ENCODE measurements around the gene S100A10.

Gene S100A10

DNA sequence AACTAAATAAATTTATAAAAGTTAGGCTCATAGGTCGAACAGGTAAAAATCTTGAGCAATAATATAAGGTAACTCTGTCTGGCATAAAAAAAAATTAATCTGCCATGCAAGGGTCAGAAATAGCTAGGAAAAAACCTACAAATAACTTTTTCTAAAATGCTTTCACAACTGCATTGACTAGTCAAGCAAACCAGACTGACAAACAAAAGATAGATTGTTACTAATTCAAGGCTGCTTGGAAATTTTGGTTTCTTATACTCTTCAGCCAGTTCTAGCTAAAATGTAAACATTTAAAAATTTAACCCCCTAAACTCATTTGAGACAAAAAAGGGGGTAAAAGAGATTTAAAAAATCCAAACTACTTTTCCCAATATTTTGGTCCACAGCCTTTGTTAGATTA, 40.8 kb downstream of the S100A10 start:
- TF ChIP-seq GATA3 (IDR thresholded peaks at IDR 0.05; ENCODE audit: low read depth, low read length) (no peak), GATA2 (IDR thresholded peaks at IDR 0.05; ENCODE audit: low read depth, low read length) (no peak)

DNA sequence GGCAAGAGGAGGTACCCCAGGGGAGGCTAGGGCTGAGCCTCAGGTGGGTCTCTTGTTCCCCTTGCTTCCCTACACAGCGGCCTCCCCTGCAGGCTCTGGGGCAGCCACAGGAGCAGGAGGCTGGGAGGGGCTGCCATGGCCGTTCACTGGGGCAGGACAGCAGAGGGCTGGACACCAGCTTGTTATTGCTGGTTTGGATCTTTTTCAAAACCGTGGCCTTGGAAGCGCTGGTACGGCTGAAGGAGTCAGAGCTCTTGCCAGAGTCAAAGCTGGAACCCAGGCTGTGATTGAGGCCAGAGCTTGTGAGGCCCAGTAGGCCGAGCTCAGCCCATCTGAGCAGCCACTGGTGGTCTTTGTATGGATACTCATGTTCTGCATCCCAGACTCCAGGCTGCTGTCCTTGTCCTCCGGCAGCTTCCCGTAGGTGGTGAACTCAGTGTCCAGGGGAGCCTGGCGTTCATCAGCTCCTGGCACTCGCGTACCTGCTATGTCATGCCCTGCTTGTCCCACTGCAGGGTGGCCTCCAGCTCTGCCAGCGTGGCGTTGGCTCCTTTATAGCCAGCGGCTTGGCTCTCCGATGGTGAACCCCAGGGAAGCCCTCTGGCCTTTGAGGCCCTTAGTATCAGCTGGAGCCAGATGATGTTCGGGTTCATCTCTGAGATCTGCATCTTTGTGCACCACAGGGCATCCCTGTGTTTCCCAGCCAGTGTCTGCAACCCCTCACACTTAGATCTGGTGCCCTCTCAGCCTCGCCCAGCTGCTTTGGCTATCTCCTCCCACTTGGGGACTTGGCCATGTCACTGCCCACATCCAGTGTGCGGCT, 44.1 kb downstream of the S100A10 start:
- TF ChIP-seq GATA3 (IDR thresholded peaks at IDR 0.05; ENCODE audit: low read depth, low read length) (no peak), GATA2 (IDR thresholded peaks at IDR 0.05; ENCODE audit: low read depth, low read length) (no peak)

DNA sequence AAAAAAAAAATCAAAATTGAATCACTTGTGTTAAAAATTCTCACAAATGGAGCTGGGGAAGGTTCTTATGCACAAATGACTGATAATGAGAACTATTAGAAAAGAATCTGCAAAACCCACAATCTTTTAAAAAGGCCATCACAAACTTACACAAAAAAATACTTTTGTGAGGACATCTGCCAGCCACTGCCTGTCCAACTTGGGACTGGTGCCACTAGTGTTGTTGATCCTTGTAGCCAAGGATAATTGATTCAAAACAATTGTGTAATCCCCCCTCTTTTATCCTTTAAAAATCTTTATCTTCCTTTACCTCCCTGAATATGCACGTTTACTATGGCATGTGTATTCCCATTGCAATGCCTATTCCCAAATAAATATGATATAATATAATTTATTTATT, 45.2 kb downstream of the S100A10 start:
- no peak for TF ChIP-seq GATA3 (IDR thresholded peaks at IDR 0.05; ENCODE audit: low read depth, low read length)
- TF ChIP-seq GATA2 (IDR thresholded peaks at IDR 0.05; ENCODE audit: low read depth, low read length), result no peak

DNA sequence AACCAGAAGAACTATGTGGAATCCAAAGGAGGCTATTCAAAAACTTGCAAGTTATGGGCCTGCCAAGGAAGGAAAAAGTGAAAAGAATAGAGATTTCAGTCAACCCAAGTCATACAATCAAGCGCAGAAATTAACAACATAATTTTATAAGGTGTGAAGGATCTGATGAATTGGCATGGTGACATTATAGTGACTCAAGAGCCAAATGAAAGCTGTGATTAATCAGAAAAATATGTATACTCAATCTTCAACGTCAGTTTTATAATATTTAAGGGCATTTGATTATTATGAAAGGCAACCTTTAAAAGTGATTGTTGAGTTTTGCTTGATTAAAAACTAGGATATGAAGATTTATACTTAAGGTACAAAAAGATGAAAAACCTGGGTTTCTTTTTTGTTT, 46.5 kb downstream of the S100A10 start:
- TF ChIP-seq GATA2 (IDR thresholded peaks at IDR 0.05; ENCODE audit: low read depth, low read length) (no peak), GATA3 (IDR thresholded peaks at IDR 0.05; ENCODE audit: low read depth, low read length) (no peak)

DNA sequence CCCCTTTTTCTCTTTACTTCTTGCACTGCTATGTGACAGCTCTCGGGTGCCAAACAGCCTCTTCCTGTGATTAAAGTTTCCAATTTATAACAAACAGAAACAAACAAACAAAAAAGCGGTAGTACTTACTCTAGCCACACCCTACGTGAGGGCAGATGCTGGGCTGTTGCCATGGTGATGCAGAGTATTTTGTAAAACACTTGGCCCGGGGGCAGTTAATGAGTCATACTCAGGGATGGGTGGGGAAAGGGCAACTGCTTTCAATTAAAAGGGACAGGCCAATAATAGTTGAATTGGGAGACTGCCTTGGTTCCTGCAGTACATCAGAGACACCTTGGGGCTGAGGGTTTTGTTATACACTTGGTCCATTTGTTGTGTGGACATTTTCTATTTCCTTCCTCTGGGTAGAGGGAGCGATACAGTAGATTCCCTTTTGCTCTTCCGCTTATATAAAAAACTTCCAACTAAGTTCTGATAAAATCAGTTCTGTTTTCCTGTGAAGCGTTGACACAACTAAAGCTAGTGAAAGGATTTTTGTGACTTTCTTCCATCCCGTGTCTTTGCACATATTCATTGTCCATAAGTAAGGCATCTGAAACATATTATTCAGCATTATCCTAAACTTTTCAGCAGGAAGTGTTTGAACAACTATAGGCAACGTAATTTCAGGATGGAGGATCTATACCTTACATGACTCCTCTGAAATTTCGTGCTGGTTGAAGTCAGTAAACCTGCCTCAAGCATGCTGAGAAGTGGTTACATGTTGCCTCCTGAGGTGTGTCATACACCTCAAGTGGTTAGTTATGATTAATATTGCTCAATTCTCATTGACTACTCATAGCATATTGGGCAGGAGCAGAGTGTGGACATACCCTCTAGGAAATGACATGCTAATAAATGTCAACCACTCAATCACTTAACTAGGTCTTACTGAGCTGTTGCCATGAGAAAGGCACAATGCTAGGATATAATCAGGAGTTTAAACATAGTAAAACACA, 47.6 kb downstream of the S100A10 start:
- no peak for TF ChIP-seq GATA3 (IDR thresholded peaks at IDR 0.05; ENCODE audit: low read depth, low read length)
- TF ChIP-seq GATA2 (IDR thresholded peaks at IDR 0.05; ENCODE audit: low read depth, low read length), result no peak

DNA sequence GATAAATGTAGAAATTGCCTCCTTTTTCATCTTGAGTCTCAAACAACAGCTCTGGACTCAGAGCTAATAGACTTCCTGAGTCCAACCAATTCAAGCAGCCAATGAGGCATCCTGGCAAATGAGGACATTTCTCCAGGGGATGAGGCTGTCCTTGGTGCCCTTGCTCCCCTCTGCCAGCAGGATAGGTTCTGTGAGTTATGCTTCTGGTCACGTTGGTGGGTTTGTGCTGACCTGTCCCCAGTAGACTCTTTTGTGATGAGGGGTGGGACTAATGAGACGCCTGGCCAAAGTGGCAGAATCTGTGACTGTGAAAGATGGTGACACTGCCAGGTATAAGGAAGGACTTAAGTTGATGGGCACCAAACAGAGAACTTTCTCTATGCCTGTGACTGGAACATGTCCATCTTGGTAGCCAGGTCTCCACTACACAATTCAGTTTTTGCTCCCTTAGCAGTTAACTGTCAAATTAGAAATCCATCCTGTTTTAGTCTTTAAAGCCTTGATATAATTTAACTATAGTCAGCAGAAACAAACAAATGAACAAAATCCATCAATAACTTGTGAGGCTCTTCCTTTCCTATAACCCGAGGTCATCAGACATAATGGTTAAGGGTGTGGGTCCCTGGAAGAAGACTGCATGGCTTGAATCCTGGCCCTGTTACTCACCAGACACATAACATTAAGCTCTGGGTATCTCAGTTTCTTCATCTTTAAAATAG, 48.6 kb downstream of the S100A10 start:
- TF ChIP-seq GATA3 (IDR thresholded peaks at IDR 0.05; ENCODE audit: low read depth, low read length) (no peak), GATA2 (IDR thresholded peaks at IDR 0.05; ENCODE audit: low read depth, low read length) (no peak)

DNA sequence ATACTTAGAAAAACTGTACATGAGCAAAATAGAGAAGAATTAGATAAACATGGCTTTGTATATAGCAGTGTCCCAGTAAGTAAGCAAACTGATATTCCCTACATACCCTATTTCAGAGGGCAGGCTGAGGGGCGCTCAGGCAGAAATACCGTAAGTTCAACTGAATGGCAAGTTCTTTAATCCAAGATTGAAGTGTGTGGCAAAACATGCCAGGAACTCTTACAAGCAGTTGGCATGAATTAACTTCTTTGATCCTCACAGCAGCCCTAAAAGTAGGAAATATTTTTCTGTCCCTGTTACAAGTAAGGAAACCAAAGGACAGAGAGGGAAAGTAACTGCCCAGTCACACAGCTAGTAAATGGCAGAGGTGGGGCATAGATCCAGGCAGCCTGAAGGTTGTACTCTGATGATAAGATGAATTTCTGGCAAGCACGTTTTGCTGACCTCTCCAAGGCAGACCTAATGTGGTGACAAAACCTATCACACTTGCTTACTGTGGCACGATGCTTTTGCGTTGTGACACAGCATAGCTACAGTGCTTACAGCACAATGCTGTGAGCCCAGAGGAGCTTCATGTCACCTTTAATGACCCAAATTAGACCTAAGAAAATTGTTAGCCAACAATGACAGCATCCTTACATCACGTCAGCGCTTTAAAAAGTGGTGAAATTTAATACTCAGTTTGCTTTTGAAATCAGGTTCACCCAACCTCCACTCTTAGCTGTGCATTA, 49.4 kb downstream of the S100A10 start:
- no peak for TF ChIP-seq GATA2 (IDR thresholded peaks at IDR 0.05; ENCODE audit: low read depth, low read length)
- no peak for TF ChIP-seq GATA3 (IDR thresholded peaks at IDR 0.05; ENCODE audit: low read depth, low read length)

DNA sequence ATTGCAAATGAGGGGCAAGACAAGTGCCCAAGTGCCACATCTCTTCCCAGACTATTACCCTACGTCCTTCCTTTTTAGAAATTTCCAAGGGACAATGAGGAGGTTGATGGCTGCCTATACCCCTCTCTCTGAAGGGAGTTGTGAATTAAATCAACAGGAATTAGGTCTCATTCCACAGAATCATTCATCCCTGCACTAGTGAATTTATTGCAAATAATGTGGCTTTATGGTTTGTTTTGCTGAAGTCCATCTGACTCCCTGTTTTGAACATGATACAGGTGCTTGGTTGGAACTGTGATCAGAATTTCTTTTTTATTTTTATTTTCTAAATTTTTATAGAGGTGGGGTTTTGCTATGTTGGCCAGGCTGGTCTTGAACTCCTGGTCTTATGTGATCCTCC, 50.1 kb downstream of the S100A10 start:
- no peak for TF ChIP-seq GATA3 (IDR thresholded peaks at IDR 0.05; ENCODE audit: low read depth, low read length)
- no peak for TF ChIP-seq GATA2 (IDR thresholded peaks at IDR 0.05; ENCODE audit: low read depth, low read length)

DNA sequence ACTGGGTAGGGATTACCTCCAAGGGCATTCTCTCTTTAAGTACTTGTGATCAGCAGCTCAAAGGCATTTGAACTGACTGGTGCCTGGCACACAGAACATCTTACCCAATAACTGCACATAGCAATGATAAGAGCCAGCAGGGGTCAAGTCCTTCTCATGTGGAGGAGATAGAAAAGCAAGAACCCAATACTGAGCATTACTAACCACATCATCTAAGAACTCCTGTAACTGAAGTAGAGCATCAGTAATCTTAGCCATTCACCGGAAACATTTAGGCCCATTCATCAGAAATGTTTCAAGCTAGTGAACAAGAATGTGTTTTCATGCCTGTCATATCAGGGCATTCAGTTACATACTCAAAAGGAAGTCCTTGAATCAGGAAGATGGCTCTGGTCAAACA, 50.8 kb downstream of the S100A10 start:
- TF ChIP-seq GATA2 (IDR thresholded peaks at IDR 0.05; ENCODE audit: low read depth, low read length), result no peak
- TF ChIP-seq GATA3 (IDR thresholded peaks at IDR 0.05; ENCODE audit: low read depth, low read length), result no peak

DNA sequence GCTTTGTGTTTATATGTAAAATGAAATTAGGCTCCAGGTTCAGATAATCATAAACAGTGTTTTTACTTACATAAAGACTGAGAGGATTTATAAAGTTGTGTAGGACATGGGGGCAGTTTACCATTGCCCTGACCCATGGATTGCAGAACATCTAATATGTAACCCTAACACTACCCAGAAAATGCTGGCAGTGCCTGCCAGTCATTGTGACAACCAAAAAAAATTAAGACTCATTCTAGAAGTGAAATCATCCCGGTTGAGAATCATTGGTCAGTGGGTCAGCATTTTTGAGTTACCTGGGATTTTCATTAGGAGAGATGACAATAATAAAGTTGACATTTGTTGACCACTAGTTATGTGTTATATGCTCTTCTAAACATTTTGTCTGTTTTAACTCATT, 53.1 kb downstream of the S100A10 start:
- TF ChIP-seq GATA3 (IDR thresholded peaks at IDR 0.05; ENCODE audit: low read depth, low read length) (no peak), GATA2 (IDR thresholded peaks at IDR 0.05; ENCODE audit: low read depth, low read length) (no peak)

DNA sequence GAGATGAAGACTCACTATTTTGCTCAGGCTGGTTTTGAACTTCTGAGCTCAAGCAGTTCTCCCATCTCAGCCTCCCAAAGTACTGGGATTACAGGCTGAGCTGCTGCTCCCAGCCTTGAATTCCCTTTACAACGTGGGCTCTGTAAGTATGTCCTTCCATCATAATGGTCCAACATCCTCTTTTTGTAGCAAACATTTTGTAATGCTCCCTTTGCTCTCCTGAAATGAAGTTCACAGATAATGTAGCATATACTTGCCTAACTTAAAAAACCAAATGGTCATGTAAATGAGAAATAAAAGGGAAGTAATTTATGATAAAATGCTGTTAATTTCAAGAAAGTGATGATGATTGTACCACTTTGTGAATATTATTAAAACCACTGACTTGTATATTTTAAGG, 53.9 kb downstream of the S100A10 start:
- TF ChIP-seq GATA3 (IDR thresholded peaks at IDR 0.05; ENCODE audit: low read depth, low read length), result no peak
- TF ChIP-seq GATA2 (IDR thresholded peaks at IDR 0.05; ENCODE audit: low read depth, low read length), result no peak

DNA sequence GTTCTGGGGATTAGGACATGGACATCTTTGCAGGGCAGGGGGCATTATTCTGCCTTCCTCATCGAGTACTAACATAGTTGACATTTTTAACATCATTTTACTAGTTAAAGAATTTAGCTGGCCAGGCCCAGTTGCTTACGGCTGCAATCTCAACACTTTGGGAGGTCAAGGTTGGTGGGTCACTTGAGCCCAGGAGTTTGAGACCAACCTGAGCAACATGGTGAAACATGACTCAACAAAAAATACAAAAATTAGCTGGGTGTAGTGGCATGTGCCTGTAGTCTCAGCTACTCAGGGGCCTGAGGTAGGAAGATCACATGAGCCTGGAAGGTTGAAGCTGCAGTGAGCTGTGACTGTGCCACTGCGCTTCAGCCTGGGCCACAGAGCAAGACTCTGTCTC, 54.5 kb downstream of the S100A10 start:
- TF ChIP-seq GATA3 (IDR thresholded peaks at IDR 0.05; ENCODE audit: low read depth, low read length), result no peak

DNA sequence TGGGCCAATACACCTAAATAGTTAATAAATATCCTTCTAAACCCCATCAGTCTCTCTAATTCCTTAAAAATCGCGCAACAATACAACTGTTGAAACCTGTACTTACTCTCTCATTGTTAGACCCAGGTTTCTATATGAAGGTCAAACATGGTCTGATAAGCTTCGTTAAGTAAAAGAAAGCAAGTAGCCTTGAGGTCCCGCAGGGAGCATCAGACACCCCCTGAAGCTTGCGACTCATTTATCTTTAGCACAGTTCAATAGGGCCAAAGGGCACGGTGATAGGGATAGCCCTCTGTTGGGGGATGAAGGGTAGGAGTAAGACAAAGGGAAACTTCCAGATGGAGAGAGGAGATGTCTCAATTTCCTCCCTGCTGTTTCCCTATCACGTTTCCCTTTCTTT, 57.0 kb downstream of the S100A10 start:
- TF ChIP-seq GATA2 (IDR thresholded peaks at IDR 0.05; ENCODE audit: low read depth, low read length) (no peak), GATA3 (IDR thresholded peaks at IDR 0.05; ENCODE audit: low read depth, low read length) (no peak)
